HUES6 (cell line): Measurements from ENCODE around the gene TSFM.
A peak's percentile ranks its signal among the peaks of the same experiment; 100 is the strongest.

Source experiments
- H3K27ac ChIP-seq: 2 replicates; pipeline ENCODE4 v1.7.0; 2013; ENCODE audit warnings: low read depth, mild to moderate bottlenecking, low read length, inconsistent platforms
- H3K27me3 ChIP-seq: 2 replicates; pipeline ENCODE4 v1.6.1; 2013; ENCODE audit warnings: low read length; ENCODE audit not compliant: control insufficient read depth, insufficient read depth
- H3K36me3 ChIP-seq: 2 replicates; pipeline ENCODE4 v1.6.1; 2013; ENCODE audit warnings: low read length; ENCODE audit not compliant: control insufficient read depth, insufficient read depth
- H3K4me1 ChIP-seq: 2 replicates; pipeline ENCODE4 v1.6.1; 2013; ENCODE audit warnings: low read length; ENCODE audit not compliant: control insufficient read depth, insufficient read depth
- H3K4me3 ChIP-seq: 2 replicates; pipeline ENCODE4 v1.5.1; 2013; ENCODE audit warnings: low read depth, low read length
- H3K9ac ChIP-seq: one replicate; pipeline ENCODE4 v1.6.1; 2013; ENCODE audit warnings: mild to moderate bottlenecking, low read length
- H3K9me3 ChIP-seq: 2 replicates; pipeline ENCODE4 v1.6.1; 2013; ENCODE audit warnings: low read depth, low read length; ENCODE audit not compliant: control insufficient read depth, insufficient read depth

The TSFM gene

GRCh38 chr12:57783861-57784260, 1.3 kb downstream of the TSFM start:
- Histone ChIP-seq H3K27me3 (no peaks in the 10 kb centered on the region), H3K4me1 (no peaks in the 10 kb centered on the region), H3K27ac (no peak overlapping the region), H3K9ac (no peak overlapping the region), H3K4me3 (0 out of 2 replicates have a peak overlapping the region, but pooled peaks have one; percentile 16), H3K36me3 (peaks cover 39% of the 10 kb centered on the region), H3K9me3 (no peaks in the 10 kb centered on the region)

- Histone ChIP-seq H3K27ac (no peak overlapping the region), H3K27me3 (no peaks in the 10 kb centered on the region), H3K4me1 (no peaks in the 10 kb centered on the region), H3K9ac (no peak overlapping the region), H3K36me3 (peaks cover 76% of the 10 kb centered on the region), H3K4me3 (no peak overlapping the region), H3K9me3 (no peaks in the 10 kb centered on the region)
These were observed 11.3 kb downstream of the TSFM start for GRCh38 chr12:57793920-57794319.

DNA sequence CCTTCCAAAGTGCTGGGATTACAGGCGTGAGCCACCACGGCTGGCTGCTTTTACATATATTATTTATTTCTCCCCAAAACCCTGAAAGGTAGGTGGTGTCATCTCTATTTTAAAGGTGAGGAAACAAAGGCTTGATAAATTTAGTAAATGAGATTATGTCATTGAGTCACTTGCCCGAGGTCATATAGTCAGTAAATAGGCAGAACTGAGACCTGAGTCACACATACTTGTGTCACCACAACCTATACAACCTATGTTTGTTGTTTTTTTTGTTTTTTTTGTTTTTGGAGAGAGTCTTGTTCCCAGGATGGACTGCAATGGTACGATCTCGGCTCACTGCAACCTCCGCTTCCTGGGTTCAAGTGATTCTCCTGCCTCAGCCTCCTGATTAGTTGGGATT, 12.8 kb downstream of the TSFM start:
- peaks cover 67% of the 10 kb centered on the region for H3K36me3 ChIP-seq
- H3K4me3 ChIP-seq, result no peak overlapping the region
- H3K4me1 ChIP-seq, result no peaks in the 10 kb centered on the region
- no peaks in the 10 kb centered on the region for H3K27me3 ChIP-seq
- no peaks in the 10 kb centered on the region for H3K9me3 ChIP-seq
- H3K9ac ChIP-seq, result no peak overlapping the region
- H3K27ac ChIP-seq, result no peak overlapping the region

GRCh38 chr12:57796996-57797395, 14.4 kb downstream of the TSFM start:
- Histone ChIP-seq H3K36me3 (peaks cover 59% of the 10 kb centered on the region), H3K9ac (no peak overlapping the region), H3K9me3 (no peaks in the 10 kb centered on the region), H3K27me3 (no peaks in the 10 kb centered on the region), H3K4me1 (no peaks in the 10 kb centered on the region), H3K4me3 (no peak overlapping the region), H3K27ac (no peak overlapping the region)

DNA sequence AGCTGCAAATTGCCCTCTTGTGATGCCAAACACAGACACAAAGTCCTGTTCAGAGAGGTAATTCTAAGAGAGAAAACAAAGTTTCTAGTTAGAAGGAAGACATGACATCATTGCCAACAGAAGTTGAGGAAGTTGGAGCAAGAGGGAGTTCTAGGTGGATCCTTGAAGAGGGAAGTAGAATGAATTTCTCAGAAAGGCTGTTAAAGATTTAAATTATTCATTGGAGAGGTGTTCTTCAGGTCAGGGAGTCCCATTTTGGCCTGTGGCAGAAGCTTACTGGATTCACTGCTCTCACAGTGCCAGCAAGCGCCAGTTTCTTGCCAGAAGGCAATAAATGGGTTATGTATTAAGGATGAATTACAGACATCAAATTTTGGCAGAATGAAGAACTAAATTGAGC, 15.3 kb downstream of the TSFM start:
- no peak overlapping the region for H3K27ac ChIP-seq

GRCh38 chr12:57800965-57801364, 18.4 kb downstream of the TSFM start:
- no peaks in the 10 kb centered on the region for H3K27me3 ChIP-seq
- H3K9ac ChIP-seq, result no peak overlapping the region
- H3K27ac ChIP-seq, result no peak overlapping the region
- H3K4me1 ChIP-seq, result peaks cover 3% of the 10 kb centered on the region; the same call in 1 of the 2 replicates
- H3K4me3 ChIP-seq, result no peak overlapping the region
- H3K36me3 ChIP-seq, result peaks cover 31% of the 10 kb centered on the region
- H3K9me3 ChIP-seq, result no peaks in the 10 kb centered on the region

More for the DNA sequence above, 15.3 kb downstream of the TSFM start:
- Histone ChIP-seq H3K27me3 (no peaks in the 10 kb centered on the region), H3K36me3 (peaks cover 54% of the 10 kb centered on the region), H3K9ac (no peak overlapping the region), H3K9me3 (no peaks in the 10 kb centered on the region), H3K4me3 (no peak overlapping the region), H3K4me1 (no peaks in the 10 kb centered on the region)

DNA sequence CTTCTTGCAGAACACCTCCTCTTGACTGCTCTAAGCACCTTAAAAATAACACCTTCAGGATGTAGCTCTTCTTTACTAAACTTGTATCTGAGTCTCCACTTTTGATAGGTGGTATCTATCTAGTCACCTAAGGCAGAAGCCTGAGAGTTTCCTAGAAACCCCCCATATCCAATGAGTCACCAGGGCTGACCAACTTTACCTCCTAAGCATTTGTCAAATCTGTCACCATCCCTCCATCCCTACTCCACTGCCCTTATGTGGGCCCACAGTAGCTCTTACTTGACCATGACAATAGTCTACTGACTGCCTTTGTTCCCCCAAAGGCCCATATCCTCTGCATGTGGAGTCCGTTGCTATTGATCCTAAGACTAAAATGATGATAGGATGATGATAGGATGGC, 20.0 kb downstream of the TSFM start:
- H3K9me3 ChIP-seq, result no peaks in the 10 kb centered on the region
- H3K4me3 ChIP-seq, result no peak overlapping the region
- no peak overlapping the region for H3K27ac ChIP-seq
- peaks cover 18% of the 10 kb centered on the region for H3K36me3 ChIP-seq
- H3K4me1 ChIP-seq, result peaks cover 3% of the 10 kb centered on the region; the same call in 1 of the 2 replicates
- H3K27me3 ChIP-seq, result no peaks in the 10 kb centered on the region
- no peak overlapping the region for H3K9ac ChIP-seq

GRCh38 chr12:57803319-57803893, 20.8 kb downstream of the TSFM start:
- Histone ChIP-seq H3K36me3 (peaks cover 23% of the 10 kb centered on the region), H3K4me1 (peaks cover 3% of the 10 kb centered on the region; the same call in 1 of the 2 replicates)

DNA sequence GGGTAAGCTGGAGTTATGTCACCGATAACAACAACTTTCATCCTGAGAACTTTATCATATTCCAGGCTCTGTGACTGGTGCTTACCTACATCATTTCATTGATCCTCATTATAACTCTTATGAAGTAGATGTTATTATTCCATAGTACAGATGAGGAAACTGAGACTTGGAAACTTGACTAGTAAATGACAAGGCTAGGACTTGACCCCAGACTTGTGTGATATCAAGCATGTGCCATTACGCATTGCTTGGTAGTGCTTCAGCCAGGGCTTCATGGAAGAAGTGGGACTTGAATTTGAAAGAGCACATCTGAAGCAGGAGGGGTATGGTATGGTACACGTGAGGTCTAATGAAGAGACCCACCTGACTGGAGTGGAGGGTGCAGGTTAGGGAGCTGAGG, 24.1 kb downstream of the TSFM start:
- Histone ChIP-seq H3K9me3 (no peaks in the 10 kb centered on the region), H3K27me3 (no peaks in the 10 kb centered on the region), H3K36me3 (peaks cover 23% of the 10 kb centered on the region), H3K9ac (no peak overlapping the region), H3K4me3 (no peak overlapping the region), H3K27ac (no peak overlapping the region), H3K4me1 (peaks cover 3% of the 10 kb centered on the region; the same call in 1 of the 2 replicates)

More at GRCh38 chr12:57803319-57803893, 20.8 kb downstream of the TSFM start:
- Histone ChIP-seq H3K4me3 (no peak overlapping the region), H3K9ac (no peak overlapping the region), H3K9me3 (no peaks in the 10 kb centered on the region), H3K27me3 (no peaks in the 10 kb centered on the region), H3K27ac (no peak overlapping the region)

DNA sequence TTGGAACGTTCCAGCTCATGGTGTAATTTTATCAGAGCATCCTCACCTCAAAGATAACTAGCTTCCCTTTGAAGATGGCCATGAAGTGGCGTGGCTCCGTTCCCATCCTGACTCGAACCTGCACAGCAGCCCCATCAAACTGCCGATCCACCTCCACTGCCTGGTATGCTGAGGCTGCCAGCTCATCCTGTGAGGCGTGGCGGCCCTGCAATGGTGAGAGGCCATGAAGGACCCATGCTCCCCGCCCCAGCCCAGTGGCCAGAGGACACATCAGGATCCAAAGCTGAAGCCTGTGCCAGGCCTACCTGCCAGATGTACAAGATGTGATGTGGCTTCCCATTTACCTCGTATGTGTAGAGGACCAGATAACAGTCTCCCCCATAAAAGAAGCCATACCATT, 24.7 kb downstream of the TSFM start:
- Histone ChIP-seq H3K36me3 (peaks cover 22% of the 10 kb centered on the region), H3K27ac (no peak overlapping the region)

DNA sequence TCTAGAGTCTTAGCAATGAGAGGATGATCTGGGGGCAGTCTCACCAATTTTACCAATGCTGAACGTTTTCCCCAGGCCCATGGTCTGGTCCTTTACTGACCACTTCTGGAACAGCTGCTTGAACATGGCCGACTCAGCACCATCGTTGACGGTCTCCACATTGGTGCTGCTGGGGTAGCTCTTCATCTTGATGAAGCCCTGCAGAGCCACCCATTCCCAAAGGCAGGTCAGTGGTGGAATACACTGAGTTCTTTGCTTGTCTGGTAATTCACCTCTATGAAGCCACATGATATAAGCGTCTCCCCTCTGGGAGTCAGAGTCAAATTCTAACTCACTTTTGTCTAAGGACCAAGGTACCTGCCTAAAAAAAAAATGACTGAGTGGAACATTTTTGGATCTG, 25.8 kb downstream of the TSFM start:
- Histone ChIP-seq H3K27ac (no peak overlapping the region), H3K4me3 (no peak overlapping the region), H3K27me3 (no peaks in the 10 kb centered on the region), H3K36me3 (peaks cover 18% of the 10 kb centered on the region), H3K9ac (no peak overlapping the region), H3K4me1 (peaks cover 3% of the 10 kb centered on the region; the same call in 1 of the 2 replicates), H3K9me3 (no peaks in the 10 kb centered on the region)

More for the DNA sequence above, 24.7 kb downstream of the TSFM start:
- H3K9me3 ChIP-seq, result no peaks in the 10 kb centered on the region
- H3K4me3 ChIP-seq, result no peak overlapping the region
- no peaks in the 10 kb centered on the region for H3K27me3 ChIP-seq
- peaks cover 3% of the 10 kb centered on the region; the same call in 1 of the 2 replicates for H3K4me1 ChIP-seq
- no peak overlapping the region for H3K9ac ChIP-seq
